ENCODE data around the gene ANKDD1A. TPM values are rescaled to one million over a fixed set of nuclear protein-coding genes. Genes with fewer than 3 reads are reported as not detected.

Gene ANKDD1A
- total and polyA plus RNA-seq, 7 experiments from 2014 or later = 0.20 to 9.3 (median 3.4) TPM

GRCh38 chr15:64943512-64944225 is 32.0 kb downstream of the ANKDD1A start:
- no peaks in the 10 kb centered on the region for H3K36me3 Mint-ChIP-seq
- Histone ChIP-seq H3K27me3 (ENCODE audit: control insufficient read depth in 2 of 2, insufficient read depth in 2 of 2, low read length in 2 of 2) (no peaks in the 10 kb centered on the region), H3K27ac (ENCODE audit: low read depth, low read length) (no peak overlapping the region), H3K9me3 (ENCODE audit: control insufficient read depth in 2 of 3, low read length in 3 of 3) (no peaks in the 10 kb centered on the region), H3K36me3 (ENCODE audit: control insufficient read depth in 2 of 3, insufficient read depth in 3 of 3, low read length in 3 of 3) (no peaks in the 10 kb centered on the region), H3K4me1 (ENCODE audit: control insufficient read depth in 2 of 2, insufficient read depth in 2 of 2, low read length in 2 of 2) (no peaks in the 10 kb centered on the region), H3K4me3 (ENCODE audit: low read length) (no peak overlapping the region)
- intact Hi-C loops (cut with micrococcal nuclease) = no loop called here
- H3K27me3 Mint-ChIP-seq = peaks cover 0 to 3% (median 0%) of the 10 kb centered on the region in 5 donors
- ChIA-PET CTCF (interaction anchor here (0.5 kb wide), 1 partner anchor 567 kb away, joined by 3 read pairs; no protein-coding TSS in a partner anchor), POLR2A (no interaction called here)
- H3K27ac Mint-ChIP-seq = peak overlapping the region in 2 of 9 donors; percentile 15 to 51
- H3K4me1 Mint-ChIP-seq = no peaks in the 10 kb centered on the region
- no peak overlapping the region for H3K4me3 Mint-ChIP-seq
- H3K9me3 Mint-ChIP-seq = no peaks in the 10 kb centered on the region
- DNase-seq (no peak), ATAC-seq (no peak)

- ATAC-seq (no peak), DNase-seq (no peak)
- intact Hi-C loops (cut with micrococcal nuclease) = no loop called here
- H3K27ac Mint-ChIP-seq = peak overlapping the region in 2 of 9 donors; percentile 14 to 44
- Histone ChIP-seq H3K27ac (ENCODE audit: low read depth, low read length) (no peak overlapping the region), H3K27me3 (ENCODE audit: control insufficient read depth in 2 of 2, insufficient read depth in 2 of 2, low read length in 2 of 2) (no peaks in the 10 kb centered on the region), H3K4me1 (ENCODE audit: control insufficient read depth in 2 of 2, insufficient read depth in 2 of 2, low read length in 2 of 2) (no peaks in the 10 kb centered on the region), H3K4me3 (ENCODE audit: low read length) (no peak overlapping the region), H3K9me3 (ENCODE audit: control insufficient read depth in 2 of 3, low read length in 3 of 3) (no peaks in the 10 kb centered on the region), H3K36me3 (ENCODE audit: control insufficient read depth in 2 of 3, insufficient read depth in 3 of 3, low read length in 3 of 3) (no peaks in the 10 kb centered on the region)
- ChIA-PET POLR2A (no interaction called here), CTCF (no interaction called here)
- no peaks in the 10 kb centered on the region for H3K4me1 Mint-ChIP-seq
- H3K9me3 Mint-ChIP-seq = no peaks in the 10 kb centered on the region
- H3K36me3 Mint-ChIP-seq = peaks cover 0 to under 1% (median 0%) of the 10 kb centered on the region in 5 donors
- no peaks in the 10 kb centered on the region for H3K27me3 Mint-ChIP-seq
- no peak overlapping the region for H3K4me3 Mint-ChIP-seq
These were observed 33.3 kb downstream of the ANKDD1A start for GRCh38 chr15:64944961-64945360.

GRCh38 chr15:64947211-64947610 is 35.5 kb downstream of the ANKDD1A start:
- intact Hi-C loops (cut with micrococcal nuclease) = no loop called here
- POLR2A ChIA-PET = no interaction called here

GRCh38 chr15:64948916-64949315 is 37.2 kb downstream of the ANKDD1A start:
- no peaks in the 10 kb centered on the region for H3K27me3 Mint-ChIP-seq
- Histone ChIP-seq H3K27ac (ENCODE audit: low read depth, low read length) (no peak overlapping the region), H3K36me3 (ENCODE audit: control insufficient read depth in 2 of 3, insufficient read depth in 3 of 3, low read length in 3 of 3) (no peaks in the 10 kb centered on the region), H3K27me3 (ENCODE audit: control insufficient read depth in 2 of 2, insufficient read depth in 2 of 2, low read length in 2 of 2) (no peaks in the 10 kb centered on the region), H3K9me3 (ENCODE audit: control insufficient read depth in 2 of 3, low read length in 3 of 3) (no peaks in the 10 kb centered on the region), H3K4me1 (ENCODE audit: control insufficient read depth in 2 of 2, insufficient read depth in 2 of 2, low read length in 2 of 2) (no peaks in the 10 kb centered on the region), H3K4me3 (ENCODE audit: low read length) (no peak overlapping the region)
- POLR2A ChIA-PET = no interaction called here
- peaks cover 0 to 30% (median 26%) of the 10 kb centered on the region in 7 donors for H3K4me1 Mint-ChIP-seq
- DNase-seq (no peak), ATAC-seq (no peak)
- intact Hi-C loops (cut with micrococcal nuclease) = no loop called here
- H3K9me3 Mint-ChIP-seq = peaks cover 0 to 4% (median 0%) of the 10 kb centered on the region in 11 donors
- H3K27ac Mint-ChIP-seq = peak overlapping the region in 4 of 9 donors; percentile 5 to 38 (median 27)
- peaks cover 0 to 10% (median 0%) of the 10 kb centered on the region in 5 donors for H3K36me3 Mint-ChIP-seq
- CTCF ChIA-PET = no interaction called here
- H3K4me3 Mint-ChIP-seq = no peak overlapping the region

More at GRCh38 chr15:64947211-64947610, 35.5 kb downstream of the ANKDD1A start:
- Histone ChIP-seq H3K9me3 (ENCODE audit: control insufficient read depth in 2 of 3, low read length in 3 of 3) (no peaks in the 10 kb centered on the region), H3K36me3 (ENCODE audit: control insufficient read depth in 2 of 3, insufficient read depth in 3 of 3, low read length in 3 of 3) (no peaks in the 10 kb centered on the region), H3K4me3 (ENCODE audit: low read length) (no peak overlapping the region), H3K27me3 (ENCODE audit: control insufficient read depth in 2 of 2, insufficient read depth in 2 of 2, low read length in 2 of 2) (no peaks in the 10 kb centered on the region), H3K27ac (ENCODE audit: low read depth, low read length) (no peak overlapping the region), H3K4me1 (ENCODE audit: control insufficient read depth in 2 of 2, insufficient read depth in 2 of 2, low read length in 2 of 2) (no peaks in the 10 kb centered on the region)
- DNase-seq = no peak
- no peak for ATAC-seq
- H3K4me3 Mint-ChIP-seq = no peak overlapping the region
- peaks cover 0 to 4% (median 0%) of the 10 kb centered on the region in 5 donors for H3K36me3 Mint-ChIP-seq
- CTCF ChIA-PET = no interaction called here
- H3K27me3 Mint-ChIP-seq = no peaks in the 10 kb centered on the region
- H3K27ac Mint-ChIP-seq = peak overlapping the region in 3 of 9 donors; percentile 40 to 83 (median 61)
- H3K9me3 Mint-ChIP-seq = peaks cover 0 to 3% (median 0%) of the 10 kb centered on the region in 11 donors
- H3K4me1 Mint-ChIP-seq = peaks cover 0 to 13% (median 9%) of the 10 kb centered on the region in 7 donors

DNA sequence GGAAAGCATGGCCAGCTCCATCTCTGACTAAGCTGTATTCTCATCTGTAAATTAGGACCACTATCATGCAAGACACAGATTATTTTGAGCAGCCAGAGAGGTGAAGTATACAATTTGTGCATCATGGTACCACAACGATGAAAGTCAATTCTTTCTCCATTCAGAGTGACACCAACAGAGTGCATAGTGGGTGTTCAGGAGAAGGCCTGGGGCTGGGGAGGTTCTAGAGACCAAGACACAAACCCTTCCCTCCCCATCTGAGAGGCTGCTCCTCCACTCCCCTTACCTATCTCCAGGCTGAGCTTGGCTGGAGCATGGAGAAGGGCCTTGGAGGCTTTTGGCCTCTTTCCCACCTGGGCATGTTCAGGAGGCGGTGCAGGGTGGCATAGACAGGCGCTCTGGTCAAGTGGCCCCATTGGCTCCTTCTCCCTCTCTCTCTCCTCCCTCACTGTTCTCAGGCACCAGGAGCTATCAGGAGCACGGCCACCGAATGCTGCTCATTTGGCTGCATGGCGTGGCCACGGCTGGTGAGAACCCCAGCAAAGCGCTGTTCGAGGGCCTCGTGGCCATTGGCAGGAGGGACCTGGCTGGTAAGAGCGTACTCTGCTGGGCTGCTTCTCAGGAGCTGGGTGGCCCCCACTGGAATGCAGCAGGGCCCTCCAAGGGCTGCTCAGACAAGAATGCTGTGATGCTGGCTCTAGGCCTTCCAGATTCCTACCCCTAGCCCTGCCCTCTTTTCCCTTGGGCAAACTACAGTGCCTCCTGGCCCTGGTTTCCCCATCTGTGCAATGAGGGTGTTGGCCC is 37.9 kb downstream of the ANKDD1A start:
- POLR2A ChIA-PET = no interaction called here
- Mint-ChIP-seq H3K27me3 (no peaks in the 10 kb centered on the region), H3K9me3 (peaks cover 0 to 6% (median 0%) of the 10 kb centered on the region in 11 donors), H3K36me3 (peaks cover 0 to 10% (median 0%) of the 10 kb centered on the region in 5 donors), H3K4me1 (peaks cover 0 to 37% (median 32%) of the 10 kb centered on the region in 7 donors), H3K27ac (peak overlapping the region in 5 of 9 donors; percentile 28 to 75 (median 49)), H3K4me3 (no peak overlapping the region)
- ATAC-seq (no peak), DNase-seq (no peak)
- Histone ChIP-seq H3K4me3 (ENCODE audit: low read length) (no peak overlapping the region), H3K9me3 (ENCODE audit: control insufficient read depth in 2 of 3, low read length in 3 of 3) (no peaks in the 10 kb centered on the region), H3K27ac (ENCODE audit: low read depth, low read length) (no peak overlapping the region), H3K36me3 (ENCODE audit: control insufficient read depth in 2 of 3, insufficient read depth in 3 of 3, low read length in 3 of 3) (no peaks in the 10 kb centered on the region), H3K4me1 (ENCODE audit: control insufficient read depth in 2 of 2, insufficient read depth in 2 of 2, low read length in 2 of 2) (no peaks in the 10 kb centered on the region), H3K27me3 (ENCODE audit: control insufficient read depth in 2 of 2, insufficient read depth in 2 of 2, low read length in 2 of 2) (no peaks in the 10 kb centered on the region)
- CTCF ChIA-PET = no interaction called here
- intact Hi-C loops (cut with micrococcal nuclease) = no loop called here

- no peak for ATAC-seq
- Histone ChIP-seq H3K4me1 (ENCODE audit: control insufficient read depth in 2 of 2, insufficient read depth in 2 of 2, low read length in 2 of 2) (no peaks in the 10 kb centered on the region), H3K36me3 (ENCODE audit: control insufficient read depth in 2 of 3, insufficient read depth in 3 of 3, low read length in 3 of 3) (peaks cover 0 to 8% (median 0%) of the 10 kb centered on the region in 3 experiments), H3K4me3 (ENCODE audit: low read length) (no peak overlapping the region), H3K9me3 (ENCODE audit: control insufficient read depth in 2 of 3, low read length in 3 of 3) (no peaks in the 10 kb centered on the region), H3K27ac (ENCODE audit: low read depth, low read length) (no peak overlapping the region), H3K27me3 (ENCODE audit: control insufficient read depth in 2 of 2, insufficient read depth in 2 of 2, low read length in 2 of 2) (no peaks in the 10 kb centered on the region)
- peaks cover 0 to 13% (median 4%) of the 10 kb centered on the region in 5 donors for H3K36me3 Mint-ChIP-seq
- H3K9me3 Mint-ChIP-seq = peaks cover 0 to 6% (median 0%) of the 10 kb centered on the region in 11 donors
- peak overlapping the region in 7 of 9 donors; percentile 10 to 75 (median 59) for H3K27ac Mint-ChIP-seq
- no peak for DNase-seq
- POLR2A ChIA-PET = interaction anchor here (0.6 kb wide), 1 partner anchor 104 kb away, joined by 3 read pairs; no protein-coding TSS in a partner anchor
- intact Hi-C loops (cut with micrococcal nuclease) = no loop called here
- H3K4me3 Mint-ChIP-seq = no peak overlapping the region
- CTCF ChIA-PET = no interaction called here
- peaks cover 0 to 42% (median 38%) of the 10 kb centered on the region in 7 donors for H3K4me1 Mint-ChIP-seq
- H3K27me3 Mint-ChIP-seq = no peaks in the 10 kb centered on the region
These were observed 39.2 kb downstream of the ANKDD1A start for GRCh38 chr15:64950888-64951287.
